RPMI7951 (cell line): ENCODE measurements around the gene GPR84. TPM values are rescaled to one million over a fixed set of nuclear protein-coding genes. Genes with fewer than 3 reads are reported as not detected.

ENCODE experiments used
- DNase-seq: peaks from one replicate; pipeline ENCODE4 v3.0.0-alpha.2; 2012; ENCODE audit warnings: low read depth
- total RNA-seq: library from RNA; depleted of rRNA; stranded (reverse); fragments of >200 nt; shearing (Covaris generic); gene quantifications from 2 replicates; pipeline ENCODE4 v1.2.3, GENCODE V29; 2014

Gene GPR84
- total RNA-seq, 1 experiment from 2014 or later = 0.12 TPM

DNA sequence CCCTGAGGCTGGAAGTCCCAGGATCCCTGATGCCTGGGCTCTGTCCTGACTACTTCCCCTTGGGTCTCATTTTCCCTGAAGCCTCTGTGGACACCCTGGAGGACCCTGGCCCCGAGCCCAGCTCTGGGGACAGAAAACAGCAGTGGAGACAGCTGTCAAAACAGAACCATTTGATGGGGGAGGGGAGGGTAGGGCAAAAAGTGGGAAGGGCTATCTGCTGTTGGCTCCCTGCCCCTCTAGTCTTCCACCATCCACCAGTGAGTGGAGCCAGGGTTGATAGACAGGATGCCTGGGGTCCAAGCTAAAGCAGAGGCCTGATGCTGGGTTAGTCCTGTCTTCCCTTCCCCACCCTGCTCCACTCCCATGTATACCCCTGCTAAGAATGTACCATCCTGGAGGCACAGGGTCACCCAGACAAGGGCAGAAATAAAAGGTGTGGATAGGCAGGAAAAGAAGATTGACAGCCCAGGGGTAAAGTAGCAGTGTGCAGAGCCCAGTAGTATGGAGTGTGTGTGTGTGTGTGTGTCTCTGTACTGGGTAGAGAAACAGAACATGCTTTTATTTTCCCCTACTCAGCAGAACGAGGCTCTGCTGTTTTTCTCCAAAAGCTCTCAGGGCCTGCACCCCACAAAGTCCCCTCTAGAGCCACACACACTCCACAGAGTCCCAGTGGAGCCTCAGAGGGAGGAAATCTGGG lies 10.4 kb upstream of the GPR84 start:
- no peak for DNase-seq

GRCh38 chr12:54373649-54374561 lies 9.6 kb upstream of the GPR84 start:
- peak; percentile 30 for DNase-seq

DNA sequence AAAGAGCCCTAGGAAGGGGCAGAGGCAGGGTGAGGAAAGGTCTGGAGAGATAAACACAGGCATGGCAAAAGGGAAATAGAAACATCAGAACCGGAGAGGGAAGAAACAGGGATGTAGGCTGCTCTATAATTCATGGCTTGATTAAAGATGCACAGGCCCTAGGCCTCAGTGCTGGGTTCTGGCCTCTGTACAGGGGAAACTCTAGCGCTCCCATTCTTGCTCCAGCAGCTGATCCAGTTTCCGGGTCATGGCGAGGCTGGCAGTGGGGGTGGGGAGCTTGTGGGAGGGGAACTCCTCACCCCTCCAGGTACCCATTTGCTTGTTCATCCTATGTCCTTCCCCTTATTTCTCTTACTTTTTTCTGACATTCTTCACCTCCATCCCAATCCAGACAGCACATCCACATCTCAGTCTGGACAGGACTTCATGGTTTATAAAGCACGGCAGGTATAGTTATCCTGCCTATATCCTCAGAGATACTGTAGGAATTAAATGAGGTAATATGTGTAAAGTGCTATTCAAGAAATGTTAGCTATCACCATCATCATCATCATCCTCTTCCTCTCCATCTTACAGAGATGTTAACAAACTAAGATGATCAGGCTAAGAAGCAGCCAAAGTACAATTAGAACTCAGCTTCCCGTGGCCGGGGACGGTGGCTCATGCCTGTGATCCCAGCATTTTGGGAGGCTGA lies 8.0 kb upstream of the GPR84 start:
- DNase-seq = no peak

DNA sequence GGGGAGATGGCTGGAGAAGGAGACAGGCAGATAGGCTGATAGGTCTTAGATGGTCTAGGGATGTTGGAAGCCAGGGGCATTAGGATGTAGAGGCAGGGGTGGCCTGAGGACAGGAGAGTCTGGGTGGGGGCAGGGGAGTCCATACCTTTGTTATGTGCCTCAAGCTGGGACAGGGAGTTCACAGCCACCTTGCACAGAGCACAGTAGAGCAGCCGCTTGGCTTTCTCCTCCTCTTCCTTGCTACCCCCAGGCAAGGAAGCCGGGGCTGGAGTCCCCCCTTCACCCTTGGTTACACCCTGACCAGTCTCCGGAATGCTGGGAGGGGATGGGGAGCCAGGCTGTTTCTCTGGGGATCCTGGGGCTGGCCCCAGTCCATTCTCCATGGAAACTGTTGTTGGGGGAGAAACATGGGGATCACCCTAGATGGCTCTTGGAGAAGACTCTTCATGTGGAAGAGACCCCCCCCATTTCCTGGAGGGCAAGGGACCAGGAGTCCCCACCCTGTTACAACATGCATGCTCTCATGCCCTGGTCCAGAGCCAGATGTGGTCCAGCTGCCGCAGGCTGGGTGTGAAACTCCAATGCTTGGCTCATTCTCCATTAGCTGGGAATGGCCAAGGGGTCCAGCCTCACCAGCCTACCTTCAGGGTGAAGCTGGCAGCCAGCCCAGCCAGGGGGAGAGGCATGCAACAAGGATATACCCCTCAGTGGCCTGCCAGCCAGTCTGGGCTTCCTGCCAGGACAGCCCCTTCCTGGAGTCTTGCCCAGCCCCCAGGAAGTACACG lies 7.2 kb upstream of the GPR84 start:
- DNase-seq = peak; percentile 23

DNA sequence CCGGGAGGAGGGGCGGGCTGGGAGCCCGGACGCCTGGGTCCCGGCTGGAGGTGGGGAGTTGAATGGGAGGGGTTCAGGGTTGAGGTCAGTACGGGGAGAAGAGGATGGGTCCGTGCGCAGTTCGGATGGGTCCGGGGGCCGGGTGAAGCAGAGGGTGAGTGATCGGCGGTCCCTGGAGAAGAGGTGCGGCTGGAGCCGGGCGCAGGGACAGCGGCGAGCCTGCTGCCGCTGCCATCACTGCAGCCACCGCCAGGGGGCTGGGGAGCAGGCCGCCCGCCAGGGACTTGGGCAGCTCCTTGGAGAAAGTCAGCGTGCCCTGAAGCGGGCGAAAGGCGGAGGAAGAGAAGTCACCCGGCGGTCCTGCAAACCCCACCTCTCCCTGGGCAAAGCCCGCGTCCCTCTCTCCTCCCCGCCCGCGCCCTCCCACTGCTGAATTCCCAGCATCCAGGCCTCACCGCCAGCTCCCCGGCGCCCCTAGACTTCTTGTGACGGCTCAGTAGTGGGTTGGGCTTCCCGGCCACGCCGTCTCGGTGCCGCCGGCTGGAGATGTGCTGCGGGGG lies 6.0 kb upstream of the GPR84 start:
- DNase-seq = peak; percentile 82

GRCh38 chr12:54369597-54370131 lies 5.4 kb upstream of the GPR84 start:
- no peak for DNase-seq

DNA sequence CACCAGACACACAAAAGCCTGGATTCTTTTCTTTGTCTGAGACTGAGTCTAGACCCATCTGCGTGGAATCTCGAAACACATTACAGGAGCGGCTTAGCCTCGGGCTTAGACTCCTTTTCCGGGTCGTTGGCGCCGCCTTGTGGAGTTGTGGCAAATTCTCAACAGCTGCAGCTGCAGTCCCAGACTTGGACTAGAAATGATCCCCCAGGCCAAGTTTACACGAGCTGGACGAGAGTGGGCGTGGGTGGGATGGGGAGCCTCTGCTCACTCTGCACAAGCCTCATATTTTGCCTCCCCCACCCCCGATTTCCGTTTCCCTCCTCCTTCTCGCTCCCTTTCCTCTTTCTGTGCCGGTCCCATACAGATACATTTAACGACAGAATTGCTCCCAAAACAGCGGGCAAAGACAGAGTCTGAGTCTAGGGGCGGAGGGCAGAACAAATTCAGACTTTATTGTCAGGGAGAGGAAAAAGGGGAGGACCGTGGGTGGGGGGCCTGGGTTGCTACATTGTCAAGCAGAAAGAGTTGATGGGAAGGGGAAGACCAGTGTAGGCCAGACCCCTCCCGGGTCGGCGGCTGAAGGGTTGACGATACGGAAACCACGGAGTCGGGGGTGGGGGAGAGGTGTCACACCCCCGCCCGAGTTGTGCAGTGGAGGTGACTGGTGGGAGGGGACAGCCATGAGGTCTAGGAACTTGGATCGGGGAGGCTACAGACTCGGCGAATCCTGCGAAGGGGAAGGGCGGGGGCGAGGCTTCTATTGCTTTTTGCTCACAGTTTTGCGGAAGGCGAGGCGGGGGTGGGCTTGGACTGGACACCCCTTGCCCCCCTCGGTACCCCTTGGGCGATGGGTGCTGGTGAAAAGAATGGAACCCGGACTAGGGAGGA lies 4.7 kb upstream of the GPR84 start:
- peak; percentile 80 for DNase-seq

- no peak for DNase-seq
Measured at GRCh38 chr12:54368025-54368708, 3.9 kb upstream of the GPR84 start.

DNA sequence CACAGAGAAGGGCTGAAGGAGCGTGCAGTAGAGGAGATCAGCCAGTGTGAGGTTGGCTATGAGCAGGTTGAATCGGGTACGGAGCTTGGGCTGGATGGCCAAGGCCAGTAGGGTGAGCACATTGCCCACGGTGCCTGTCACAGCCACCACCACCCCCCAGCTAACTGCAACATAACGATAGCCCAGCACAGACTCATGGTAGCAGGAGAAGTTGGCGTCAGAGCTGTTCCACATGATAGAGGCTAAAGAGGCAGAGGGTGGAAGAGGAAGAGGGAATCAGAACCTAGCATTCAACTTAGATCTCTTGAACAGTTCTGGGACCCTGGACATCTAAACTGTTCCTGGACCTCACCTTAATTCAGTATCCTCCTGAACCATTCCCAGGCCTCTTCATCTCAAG lies 668 bp downstream of the GPR84 start:
- no peak for DNase-seq

DNA sequence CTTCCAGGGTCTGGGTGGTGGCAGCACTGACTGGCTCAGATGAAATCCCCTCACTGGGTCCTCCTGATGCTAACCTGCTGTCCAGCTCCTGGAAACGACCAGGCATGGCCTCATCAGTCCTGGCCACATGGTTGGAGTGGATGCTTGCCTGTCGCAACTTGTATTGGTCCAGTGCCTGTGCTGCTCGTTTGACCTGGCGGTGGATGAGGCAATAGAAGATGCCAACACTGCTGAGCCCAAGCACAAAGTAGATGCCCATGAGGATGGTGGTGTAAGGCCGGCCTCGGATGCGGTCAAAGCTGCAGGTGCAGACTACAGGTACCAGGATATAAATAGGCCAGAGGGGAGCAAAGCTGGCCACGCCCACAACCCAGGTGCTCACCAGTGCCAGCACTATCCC lies 1.2 kb downstream of the GPR84 start:
- DNase-seq = no peak

- peak; percentile 73 for DNase-seq
Measured at GRCh38 chr12:54360717-54361456, 3.4 kb downstream of the GPR84 start.

- DNase-seq = no peak
Measured at GRCh38 chr12:54359762-54360351, 4.4 kb downstream of the GPR84 start.

- peak; percentile 99 for DNase-seq
Measured at GRCh38 chr12:54358945-54359761, 5.1 kb downstream of the GPR84 start.

GRCh38 chr12:54358191-54358944 lies 5.9 kb downstream of the GPR84 start:
- peak; percentile 63 for DNase-seq

DNA sequence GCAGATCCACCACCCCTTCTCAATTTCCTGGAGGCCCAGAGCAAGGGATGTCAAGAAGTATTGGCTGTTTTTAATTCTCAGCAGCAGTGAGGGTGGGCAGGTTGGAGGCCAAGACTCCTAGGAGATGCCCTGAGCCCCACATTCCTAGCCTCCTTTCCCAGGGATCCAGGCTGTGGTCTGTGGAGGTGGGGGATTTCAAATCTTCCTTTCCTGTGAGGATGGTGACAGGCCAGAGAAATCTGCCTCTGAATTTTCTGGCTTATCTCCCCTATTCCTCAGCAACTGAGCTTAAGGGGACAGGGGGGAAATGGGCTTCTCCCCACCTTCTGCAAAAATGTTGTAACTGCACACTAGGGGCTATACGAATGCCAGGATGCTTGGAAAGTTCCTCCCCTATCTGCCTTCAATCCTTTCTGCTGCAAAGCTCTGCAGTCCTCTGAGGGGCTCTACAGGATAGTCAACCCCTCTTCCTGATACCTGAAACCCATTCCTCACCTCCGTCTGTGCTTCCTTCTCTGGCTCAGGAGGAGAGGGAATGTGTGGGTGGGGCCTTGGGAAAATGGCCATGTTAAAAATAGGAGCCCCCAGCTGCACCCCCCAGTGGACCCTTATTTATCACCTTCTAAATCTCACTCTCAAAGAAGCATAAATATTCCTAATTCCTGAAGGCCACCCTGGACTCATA lies 6.6 kb downstream of the GPR84 start:
- DNase-seq = no peak

- no peak for DNase-seq
Measured at GRCh38 chr12:54356951-54357356, 7.3 kb downstream of the GPR84 start.
